Amygdala (tissue), 56 donors: Measurements from ENCODE around the gene BCKDHB.
"Not testable (repeated sequence)": the region's sequence is repeated elsewhere in the genome, so short reads cannot be mapped to it uniquely, and the experiment has no call there.

Source experiments
- DNase-seq, 56 donors: peaks; one replicate each; lab custom pipeline; 2025; lab: John Stamatoyannopoulos, UW

BCKDHB gene

GRCh38 chr6:80250391-80250997 lies 144.0 kb downstream of the BCKDHB start:
- no peak for DNase-seq

GRCh38 chr6:80251321-80251720 lies 144.8 kb downstream of the BCKDHB start:
- no peak for DNase-seq

GRCh38 chr6:80254716-80255115 lies 148.2 kb downstream of the BCKDHB start:
- DNase-seq, result no peak

GRCh38 chr6:80256691-80257090 lies 150.2 kb downstream of the BCKDHB start:
- DNase-seq, result no peak

GRCh38 chr6:80259118-80259517 lies 152.6 kb downstream of the BCKDHB start:
- no peak for DNase-seq

- no peak for DNase-seq
Measured at GRCh38 chr6:80263585-80263984, 157.1 kb downstream of the BCKDHB start.

GRCh38 chr6:80268865-80269730 lies 162.6 kb downstream of the BCKDHB start:
- peak in 1 of 56 donors; percentile 6 for DNase-seq

- DNase-seq, result no peak
Measured at GRCh38 chr6:80271074-80271473, 164.6 kb downstream of the BCKDHB start.

- no peak for DNase-seq
Measured at GRCh38 chr6:80272988-80273387, 166.5 kb downstream of the BCKDHB start.

GRCh38 chr6:80276861-80277260 lies 170.4 kb downstream of the BCKDHB start:
- no peak for DNase-seq

- DNase-seq, result no peak
Measured at GRCh38 chr6:80277501-80277900, 171.0 kb downstream of the BCKDHB start.

GRCh38 chr6:80280262-80281010 lies 174.0 kb downstream of the BCKDHB start:
- no peak for DNase-seq

- DNase-seq, result no peak
Measured at GRCh38 chr6:80282913-80283554, 176.6 kb downstream of the BCKDHB start.

GRCh38 chr6:80287112-80287511 lies 180.6 kb downstream of the BCKDHB start:
- DNase-seq, result no peak

- DNase-seq, result no peak
Measured at GRCh38 chr6:80287607-80288006, 181.1 kb downstream of the BCKDHB start.

GRCh38 chr6:80289727-80290126 lies 183.3 kb downstream of the BCKDHB start:
- no peak for DNase-seq

GRCh38 chr6:80294531-80294930 lies 188.1 kb downstream of the BCKDHB start:
- DNase-seq, result not testable (repeated sequence)

- DNase-seq, result no peak
Measured at GRCh38 chr6:80302716-80303115, 196.2 kb downstream of the BCKDHB start.

- no peak for DNase-seq
Measured at GRCh38 chr6:80304014-80304413, 197.5 kb downstream of the BCKDHB start.

GRCh38 chr6:80314531-80314930 lies 208.1 kb downstream of the BCKDHB start:
- DNase-seq, result no peak
